OCI-LY1 (cell line): ENCODE results near the gene PCBP3.
A peak's percentile ranks its signal among the peaks of the same experiment; 100 is the strongest.

Experiments
- H2AFZ ChIP-seq: fragments of 200-600 bp; sonication (generic), shearing (Covaris generic); 2 replicates; pipeline ENCODE4 v1.6.0; 2014; ENCODE audit warnings: antibody characterized with exemption, mild to moderate bottlenecking, low read length
- H3F3A ChIP-seq: fragments of 200-600 bp; sonication (generic), shearing (Covaris generic); 2 replicates; pipeline ENCODE4 v1.6.0; 2014; ENCODE audit warnings: mild to moderate bottlenecking, antibody characterized with exemption, low read length, moderate library complexity; ENCODE audit not compliant: insufficient read depth
- H3K27ac ChIP-seq: fragments of 200-600 bp; sonication (generic); 2 replicates; pipeline ENCODE4 v1.5.1; 2014; ENCODE audit warnings: low read length, mixed run types, mild to moderate bottlenecking, low read depth; ENCODE audit not compliant: poor library complexity, severe bottlenecking
- H3K27me3 ChIP-seq: fragments of 200-600 bp; sonication (generic); 2 replicates; pipeline ENCODE4 v1.6.0; 2014; ENCODE audit warnings: antibody characterized with exemption, mild to moderate bottlenecking, low read length, moderate library complexity; ENCODE audit not compliant: insufficient read depth
- H3K36me3 ChIP-seq: fragments of 200-600 bp; sonication (generic); 2 replicates; pipeline ENCODE4 v1.6.1; 2014; ENCODE audit warnings: mild to moderate bottlenecking, antibody characterized with exemption, low read length, moderate library complexity, mixed read lengths; ENCODE audit not compliant: insufficient read depth
- H3K4me1 ChIP-seq: fragments of 200-600 bp; sonication (generic); 2 replicates; pipeline ENCODE4 v1.5.1; 2014; ENCODE audit warnings: mild to moderate bottlenecking, low read length, moderate library complexity; ENCODE audit not compliant: insufficient read depth, severe bottlenecking
- H3K4me2 ChIP-seq: fragments of 200-600 bp; sonication (generic), shearing (Covaris generic); 2 replicates; pipeline ENCODE4 v1.6.1; 2014; ENCODE audit warnings: low read length
- H3K4me3 ChIP-seq: fragments of 200-600 bp; sonication (generic); 2 replicates; pipeline ENCODE4 v1.5.1; 2014; ENCODE audit warnings: low read length, low read depth, mild to moderate bottlenecking, mixed read lengths; ENCODE audit not compliant: poor library complexity, severe bottlenecking
- H3K79me2 ChIP-seq: fragments of 200-600 bp; shearing (Covaris generic); 2 replicates; pipeline ENCODE4 v1.6.1; 2016; ENCODE audit warnings: mixed run types, low read length, mixed read lengths; ENCODE audit not compliant: insufficient read depth
- H3K9ac ChIP-seq: fragments of 200-600 bp; sonication (generic), shearing (Covaris generic); 2 replicates; pipeline ENCODE4 v1.6.1; 2014; ENCODE audit warnings: mild to moderate bottlenecking, low read length, mixed read lengths
- H3K9me2 ChIP-seq: fragments of 200-600 bp; sonication (generic), shearing (Covaris generic); 2 replicates; pipeline ENCODE4 v1.6.1; 2014; ENCODE audit warnings: low read depth, mild to moderate bottlenecking, low read length, mixed read lengths
- H3K9me3 ChIP-seq: fragments of 200-600 bp; shearing (Covaris generic); 2 replicates; pipeline ENCODE4 v1.6.1; 2014; ENCODE audit warnings: low read length, mixed read lengths
- H4K20me1 ChIP-seq: fragments of 200-600 bp; sonication (generic), shearing (Covaris generic); 2 replicates; pipeline ENCODE4 v1.6.0; 2016; ENCODE audit warnings: mild to moderate bottlenecking, low read length; ENCODE audit not compliant: insufficient read depth
- EZH2 ChIP-seq: fragments of 200-600 bp; sonication (generic), shearing (Covaris generic); IDR thresholded peaks from 2 replicates; pipeline ENCODE4 v1.8.0; 2017; ENCODE audit warnings: borderline replicate concordance, mixed run types, mild to moderate bottlenecking, antibody characterized with exemption, low read length, moderate library complexity, mixed read lengths
- TF ChIP-seq, protein P1 (sequence below): fragments of 200-600 bp; sonication (generic), shearing (Covaris generic); IDR thresholded peaks from 2 replicates; pipeline ENCODE4 v1.5.1; 2017; ENCODE audit warnings: mild to moderate bottlenecking, antibody characterized with exemption, low read length, moderate library complexity, mixed read lengths

The PCBP3 gene

DNA sequence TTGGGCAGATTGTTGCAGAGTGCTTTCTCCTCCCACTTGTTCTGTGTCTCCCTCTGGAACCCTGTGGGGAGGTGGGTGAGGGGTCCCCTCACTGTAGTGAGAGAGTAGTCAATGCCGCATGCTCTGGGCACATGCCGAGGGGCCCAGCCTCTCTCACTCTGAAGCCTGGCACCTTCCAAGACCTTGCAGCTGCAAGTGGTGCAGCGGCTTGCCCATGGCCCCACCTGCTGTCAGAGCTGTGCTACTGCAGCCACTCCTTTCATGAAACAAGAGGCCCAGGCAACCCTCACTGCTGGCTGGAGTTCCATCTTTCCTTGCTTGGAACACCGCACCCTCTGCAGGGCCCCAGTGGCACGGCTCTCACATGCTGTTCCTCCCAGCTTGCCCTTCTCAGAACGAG, 279.6 kb downstream of the PCBP3 start:
- H4K20me1 ChIP-seq: no peaks in the 10 kb centered on the region
- H3K9ac ChIP-seq: no peak overlapping the region
- TF ChIP-seq, protein P1, sequence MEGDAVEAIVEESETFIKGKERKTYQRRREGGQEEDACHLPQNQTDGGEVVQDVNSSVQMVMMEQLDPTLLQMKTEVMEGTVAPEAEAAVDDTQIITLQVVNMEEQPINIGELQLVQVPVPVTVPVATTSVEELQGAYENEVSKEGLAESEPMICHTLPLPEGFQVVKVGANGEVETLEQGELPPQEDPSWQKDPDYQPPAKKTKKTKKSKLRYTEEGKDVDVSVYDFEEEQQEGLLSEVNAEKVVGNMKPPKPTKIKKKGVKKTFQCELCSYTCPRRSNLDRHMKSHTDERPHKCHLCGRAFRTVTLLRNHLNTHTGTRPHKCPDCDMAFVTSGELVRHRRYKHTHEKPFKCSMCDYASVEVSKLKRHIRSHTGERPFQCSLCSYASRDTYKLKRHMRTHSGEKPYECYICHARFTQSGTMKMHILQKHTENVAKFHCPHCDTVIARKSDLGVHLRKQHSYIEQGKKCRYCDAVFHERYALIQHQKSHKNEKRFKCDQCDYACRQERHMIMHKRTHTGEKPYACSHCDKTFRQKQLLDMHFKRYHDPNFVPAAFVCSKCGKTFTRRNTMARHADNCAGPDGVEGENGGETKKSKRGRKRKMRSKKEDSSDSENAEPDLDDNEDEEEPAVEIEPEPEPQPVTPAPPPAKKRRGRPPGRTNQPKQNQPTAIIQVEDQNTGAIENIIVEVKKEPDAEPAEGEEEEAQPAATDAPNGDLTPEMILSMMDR: peak; percentile 51; the same call in 1 of the 2 replicates
- no peak for TF ChIP-seq EZH2
- H3K27me3 ChIP-seq: no peaks in the 10 kb centered on the region
- H3K27ac ChIP-seq: no peak overlapping the region
- no peak overlapping the region for H3K4me2 ChIP-seq
- no peaks in the 10 kb centered on the region for H3K4me1 ChIP-seq
- H3K9me3 ChIP-seq: no peaks in the 10 kb centered on the region
- H3F3A ChIP-seq: no peaks in the 10 kb centered on the region
- no peaks in the 10 kb centered on the region for H3K79me2 ChIP-seq
- no peaks in the 10 kb centered on the region for H3K36me3 ChIP-seq
- H2AFZ ChIP-seq: no peak overlapping the region
- no peaks in the 10 kb centered on the region for H3K9me2 ChIP-seq
- no peak overlapping the region for H3K4me3 ChIP-seq

DNA sequence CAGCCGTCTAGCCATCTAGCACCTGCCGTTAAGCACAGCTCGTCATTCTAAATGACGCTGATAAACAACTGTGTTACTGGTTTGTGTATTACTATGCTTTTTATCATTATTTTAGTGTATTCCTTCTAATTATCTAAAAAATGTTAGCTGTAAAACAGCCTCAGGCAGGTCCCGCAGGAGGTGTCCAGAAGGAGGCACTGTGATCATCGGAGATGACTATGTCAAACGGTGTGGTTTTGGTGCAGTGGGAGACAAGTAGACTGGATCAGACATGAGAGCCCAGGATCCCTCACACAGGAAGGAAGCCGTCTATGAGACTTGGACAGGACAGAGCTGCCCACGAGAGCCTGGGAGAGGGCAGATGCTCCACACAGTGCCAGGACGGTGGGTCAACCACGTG, 282.8 kb downstream of the PCBP3 start:
- Histone ChIP-seq H3K4me3 (no peak overlapping the region), H3K9ac (no peak overlapping the region), H3K36me3 (no peaks in the 10 kb centered on the region), H3K4me1 (no peaks in the 10 kb centered on the region), H3K79me2 (no peaks in the 10 kb centered on the region), H3F3A (no peaks in the 10 kb centered on the region), H3K9me3 (no peaks in the 10 kb centered on the region), H3K27ac (no peak overlapping the region), H3K27me3 (no peaks in the 10 kb centered on the region), H2AFZ (no peak overlapping the region), H3K4me2 (no peak overlapping the region), H3K9me2 (no peaks in the 10 kb centered on the region), H4K20me1 (no peaks in the 10 kb centered on the region)
- TF ChIP-seq, protein P1: no peak
- TF ChIP-seq EZH2: no peak

DNA sequence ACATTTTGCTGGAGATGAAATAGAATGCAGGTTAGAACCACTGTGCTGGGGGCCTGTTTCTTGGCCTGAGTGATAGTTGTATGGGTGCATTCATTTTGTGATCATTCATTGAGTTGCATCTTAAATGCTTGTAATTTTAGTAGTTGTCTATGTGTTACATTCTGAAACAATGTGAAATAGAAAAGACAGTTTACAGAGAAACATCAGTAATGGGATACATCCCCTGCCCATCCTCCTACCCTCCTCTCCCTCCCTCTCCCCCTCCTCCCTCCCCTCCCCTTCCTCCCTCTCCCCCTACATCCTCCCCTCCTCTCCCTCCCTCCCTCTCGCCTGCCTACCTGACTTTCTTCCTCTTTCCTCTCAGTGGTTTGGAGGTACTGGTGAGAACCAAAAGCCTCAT, 283.5 kb downstream of the PCBP3 start:
- no peaks in the 10 kb centered on the region for H4K20me1 ChIP-seq
- no peaks in the 10 kb centered on the region for H3K9me3 ChIP-seq
- H3K4me3 ChIP-seq: no peak overlapping the region
- no peaks in the 10 kb centered on the region for H3K4me1 ChIP-seq
- H3K27me3 ChIP-seq: no peaks in the 10 kb centered on the region
- TF ChIP-seq EZH2: no peak
- TF ChIP-seq, protein P1: no peak
- H3K9ac ChIP-seq: no peak overlapping the region
- no peak overlapping the region for H3K27ac ChIP-seq
- no peak overlapping the region for H3K4me2 ChIP-seq
- H2AFZ ChIP-seq: no peak overlapping the region
- H3K79me2 ChIP-seq: no peaks in the 10 kb centered on the region
- no peaks in the 10 kb centered on the region for H3K9me2 ChIP-seq
- no peaks in the 10 kb centered on the region for H3K36me3 ChIP-seq
- H3F3A ChIP-seq: no peaks in the 10 kb centered on the region
